HL-60/S4 treated with retinoic acid at 250 ng/mL for 4 days and 3 days (cell line): ENCODE data around the gene PIK3C3.
"Not testable (repeated sequence)": the region's sequence is repeated elsewhere in the genome, so short reads cannot be mapped to it uniquely, and the experiment has no call there.

Experiments used
- in situ Hi-C: fragments of 300-500 bp; cut with MboI; formaldehyde crosslinking; loops from 2 replicates; pipeline ENCODE4 v1.7.0; 2022; ENCODE audit warnings: low sequenced_read_pairs

PIK3C3 gene

DNA sequence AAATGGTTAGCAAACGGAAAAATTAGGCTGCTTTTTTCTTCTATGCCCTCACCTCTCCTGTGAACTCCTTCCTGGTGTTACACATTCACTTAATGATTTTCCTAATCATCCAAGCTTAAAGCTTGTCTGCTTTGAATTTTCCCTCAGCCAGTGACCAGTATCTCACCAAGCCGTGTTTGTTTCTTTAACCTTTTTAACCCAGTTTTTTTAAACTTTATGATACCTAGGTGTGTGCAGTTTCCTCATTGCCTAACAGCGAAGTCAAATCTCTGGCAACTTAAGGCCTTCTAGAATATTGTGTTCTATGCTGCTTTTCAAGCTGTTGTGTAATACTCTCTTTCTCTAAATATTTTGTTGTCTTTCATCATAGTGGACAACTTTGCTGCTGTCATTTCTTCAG, 113.0 kb downstream of the PIK3C3 start:
- in situ Hi-C loops: loop anchor here (25.0 kb wide), 1 partner anchor 1194 kb away; no protein-coding TSS in a partner anchor

DNA sequence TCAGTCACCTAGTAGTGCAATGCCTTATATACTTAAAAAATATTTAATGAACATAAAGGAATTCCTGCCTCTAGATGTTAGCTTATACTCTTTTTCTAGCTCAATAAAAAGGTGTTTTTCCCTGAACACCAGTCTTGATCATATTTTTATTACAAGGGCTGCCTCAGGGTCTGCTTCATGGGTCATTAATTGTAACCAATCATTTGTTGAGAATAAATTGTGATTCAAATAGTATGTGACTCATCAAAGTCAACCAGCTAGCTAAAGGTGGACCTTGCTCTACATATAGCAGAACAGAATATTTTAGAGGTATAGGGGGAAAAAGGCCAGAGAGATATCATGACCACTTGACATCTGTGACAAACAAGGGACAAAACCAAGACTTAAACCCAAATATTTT, 114.0 kb downstream of the PIK3C3 start:
- in situ Hi-C loops: loop anchor here (25.0 kb wide), 1 partner anchor 1193 kb away; no protein-coding TSS in a partner anchor

- in situ Hi-C loops: loop anchor here (25.0 kb wide), 1 partner anchor 1190 kb away; no protein-coding TSS in a partner anchor
Measured at GRCh38 chr18:42072407-42072806, 117.4 kb downstream of the PIK3C3 start.

GRCh38 chr18:42074704-42075103, 119.7 kb downstream of the PIK3C3 start:
- in situ Hi-C loops: loop anchor here (25.0 kb wide), 1 partner anchor 1188 kb away; no protein-coding TSS in a partner anchor

GRCh38 chr18:42078711-42079110, 123.7 kb downstream of the PIK3C3 start:
- in situ Hi-C loops: no loop called here

DNA sequence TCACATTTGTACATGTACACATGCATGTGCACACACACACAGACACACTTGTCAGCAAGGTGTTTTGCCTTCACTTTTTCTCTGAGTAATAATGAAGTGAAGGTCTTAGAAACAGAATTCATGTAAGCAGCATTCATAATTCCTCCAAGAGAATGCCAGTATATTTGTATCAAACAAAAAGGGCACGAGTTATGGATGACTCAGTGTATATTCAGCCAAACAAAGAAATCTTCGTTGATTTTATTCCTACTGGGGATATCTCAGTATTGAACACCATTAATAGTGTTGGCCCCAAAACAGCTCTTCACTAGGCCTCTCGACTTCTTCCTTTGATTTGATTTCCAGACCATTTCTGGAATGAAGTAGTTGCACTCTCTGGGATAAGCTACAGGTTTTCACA, 125.3 kb downstream of the PIK3C3 start:
- in situ Hi-C loops: no loop called here

GRCh38 chr18:42082415-42083234, 127.6 kb downstream of the PIK3C3 start:
- in situ Hi-C loops: no loop called here

DNA sequence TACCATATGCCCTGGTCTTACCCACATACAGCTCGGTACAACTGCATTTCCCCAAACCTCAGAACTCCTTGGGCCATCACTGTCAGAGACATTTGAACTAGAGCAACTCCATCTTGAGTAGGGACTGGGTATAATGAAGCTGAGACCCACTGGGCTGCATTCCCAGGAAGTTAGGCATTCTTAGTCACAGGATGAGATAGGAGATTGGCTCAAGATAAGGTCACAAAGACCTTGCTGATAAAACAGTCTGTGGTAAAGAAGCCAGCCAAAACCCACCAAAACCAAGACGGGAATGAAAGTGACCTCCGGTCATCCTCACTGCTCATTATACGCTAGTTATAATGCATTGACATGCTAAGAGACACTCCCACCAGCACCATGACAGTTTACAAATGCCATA, 131.3 kb downstream of the PIK3C3 start:
- in situ Hi-C loops: no loop called here

DNA sequence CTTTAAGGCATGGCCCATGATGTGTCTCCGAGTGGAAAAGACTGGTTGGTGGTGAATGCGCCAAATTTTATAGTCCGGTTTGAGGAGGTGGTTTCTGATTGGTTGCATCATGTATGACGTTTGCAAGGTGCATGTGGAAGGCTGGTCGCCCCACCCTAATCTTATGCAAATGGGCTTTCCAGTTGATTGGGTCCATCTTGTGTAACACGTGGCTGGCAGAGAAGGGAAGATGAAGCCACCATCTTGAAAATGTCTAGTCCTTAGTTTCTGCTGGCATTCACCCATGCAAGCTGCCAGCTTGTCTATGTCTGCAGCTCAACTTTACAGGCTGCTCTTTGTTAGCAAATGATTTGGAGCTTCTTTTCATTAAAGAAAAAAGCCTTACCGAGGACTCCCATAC, 132.2 kb downstream of the PIK3C3 start:
- in situ Hi-C loops: no loop called here

DNA sequence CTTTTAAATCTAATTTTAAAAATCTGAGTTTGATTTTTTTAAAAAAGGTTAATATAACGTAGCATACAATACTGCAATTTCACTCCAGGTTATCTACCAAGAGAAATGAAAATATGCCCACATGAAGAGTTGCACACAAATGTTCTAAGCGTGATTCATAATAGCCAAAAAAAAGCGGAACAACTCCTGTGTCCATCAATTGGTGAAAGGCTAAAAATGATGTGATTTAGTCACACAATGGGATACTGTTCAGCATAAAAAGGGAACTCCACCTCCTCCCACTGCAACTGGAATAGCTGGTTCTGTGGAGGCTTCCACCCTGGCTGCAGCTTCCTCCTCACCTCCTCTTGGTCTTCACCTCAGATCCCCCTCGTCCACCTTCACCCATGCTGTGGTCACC, 132.8 kb downstream of the PIK3C3 start:
- in situ Hi-C loops: no loop called here

DNA sequence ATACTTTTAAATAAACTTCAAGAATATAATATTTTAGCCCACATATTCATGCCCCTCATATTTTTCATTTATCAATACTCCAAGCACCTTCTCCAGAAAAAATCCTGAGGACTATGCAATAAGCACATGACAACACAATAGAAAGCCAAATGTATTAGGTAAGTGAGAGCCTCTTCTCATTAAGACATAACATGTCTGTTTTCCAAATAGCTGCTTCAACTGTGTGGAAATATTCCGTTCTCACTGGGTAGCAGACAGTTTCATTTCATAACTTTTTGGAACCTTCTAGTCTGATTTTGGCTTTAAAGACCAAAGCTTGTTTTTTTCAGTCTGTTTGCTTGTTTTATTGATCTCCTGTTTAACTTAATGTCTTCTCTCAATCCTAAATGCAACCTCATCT, 137.8 kb downstream of the PIK3C3 start:
- in situ Hi-C loops: no loop called here

DNA sequence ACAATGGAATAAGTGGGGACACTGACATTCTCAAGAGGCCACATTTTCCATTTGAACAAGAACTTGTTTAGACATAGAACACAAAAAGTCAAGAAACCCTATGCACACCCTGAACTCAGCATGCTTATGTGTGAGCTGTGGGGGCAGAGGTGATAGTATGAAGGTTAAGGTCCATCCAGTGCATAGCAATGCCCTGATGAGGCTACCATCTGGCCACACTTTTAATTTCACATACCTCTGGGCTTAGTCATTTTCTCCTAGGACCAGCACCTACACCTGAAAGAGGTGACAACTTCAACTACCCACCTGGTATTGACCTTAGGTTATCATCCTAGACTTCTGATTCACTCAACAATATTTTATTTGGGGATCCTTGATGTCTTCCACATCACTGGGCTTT, 139.8 kb downstream of the PIK3C3 start:
- in situ Hi-C loops: no loop called here

- in situ Hi-C loops: no loop called here
Measured at GRCh38 chr18:42095732-42096377, 140.8 kb downstream of the PIK3C3 start.

- in situ Hi-C loops: no loop called here
Measured at GRCh38 chr18:42100248-42100647, 145.2 kb downstream of the PIK3C3 start.

- in situ Hi-C loops: no loop called here
Measured at GRCh38 chr18:42100911-42101310, 145.9 kb downstream of the PIK3C3 start.

DNA sequence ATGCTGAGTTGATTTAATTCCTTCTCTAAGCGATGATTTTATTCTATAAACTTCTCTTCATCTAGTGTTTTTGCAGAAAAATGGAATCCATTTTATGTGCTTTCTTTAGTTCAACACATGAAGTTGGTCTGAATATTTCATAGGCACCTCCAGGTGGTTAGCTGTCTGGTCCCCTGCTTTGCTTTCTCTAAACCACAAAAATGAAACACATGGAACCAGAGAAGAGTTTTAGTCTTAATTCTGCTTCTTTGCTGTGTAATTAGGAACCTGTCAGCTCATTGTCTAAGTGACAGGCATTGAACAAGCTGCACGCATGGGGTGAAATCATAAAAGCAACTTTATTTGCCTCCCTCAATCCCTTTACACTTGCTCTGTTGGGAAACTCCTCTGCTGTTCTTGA, 150.4 kb downstream of the PIK3C3 start:
- in situ Hi-C loops: no loop called here

GRCh38 chr18:42106784-42107183, 151.8 kb downstream of the PIK3C3 start:
- in situ Hi-C loops: no loop called here

GRCh38 chr18:42107287-42107686, 152.3 kb downstream of the PIK3C3 start:
- in situ Hi-C loops: no loop called here

GRCh38 chr18:42107691-42108450, 152.8 kb downstream of the PIK3C3 start:
- in situ Hi-C loops: no loop called here

- in situ Hi-C loops: not testable (repeated sequence)
Measured at GRCh38 chr18:42112147-42112546, 157.1 kb downstream of the PIK3C3 start.

GRCh38 chr18:42112657-42113420, 157.8 kb downstream of the PIK3C3 start:
- in situ Hi-C loops: no loop called here
